ENCODE data around the gene AGRP. TPM values are rescaled to one million over a fixed set of nuclear protein-coding genes. Genes with fewer than 3 reads are reported as not detected.
A peak's percentile ranks its signal among the peaks of the same experiment; 100 is the strongest.

AGRP gene
- total RNA-seq, 4 donors from 2014 or later: not detected

GRCh38 chr16:67459861-67460150 is 23.5 kb downstream of the AGRP start:
- H3K36me3 ChIP-seq: no peaks in the 10 kb centered on the region
- in situ Hi-C loops (cut with MboI; ENCODE audit: low pct_ligation_motif_present in 1 of 4, low pct_unique_long_range_greater_than_20kb in 1 of 4, low sequenced_read_pairs in 3 of 4) (no loop called here), intact Hi-C loops (cut with DNase I; ENCODE audit: low total_unique reads) (no loop called here)
- no peak overlapping the region for H3K4me3 ChIP-seq
- H3K9me3 ChIP-seq: no peaks in the 10 kb centered on the region
- no peak for TF ChIP-seq POLR2A (IDR thresholded peaks at IDR 0.05)
- TF ChIP-seq POLR2AphosphoS5 (IDR thresholded peaks at IDR 0.05): no peak
- TF ChIP-seq EP300 (IDR thresholded peaks at IDR 0.05; ENCODE audit: low read depth): no peak
- no peak for TF ChIP-seq CTCF (IDR thresholded peaks at IDR 0.05)
- H3K4me1 ChIP-seq: peaks cover 78 to 97% (median 91%) of the 10 kb centered on the region in 4 donors
- H3K27me3 ChIP-seq: no peaks in the 10 kb centered on the region
- peak overlapping the region; percentile 85 to 95 (median 94) for H3K27ac ChIP-seq
- DNase-seq: no peak
- 25% methylated on average over 3 of the region's 3 CpGs; no CpG with 5 or more reads in 1 of the 2 donors for WGBS, 2 donors (ENCODE audit: low coverage in 1 of 2)

GRCh38 chr16:67459066-67459860 is 24.1 kb downstream of the AGRP start:
- intact Hi-C loops (cut with DNase I; ENCODE audit: low total_unique reads): no loop called here
- Histone ChIP-seq H3K4me1 (peaks cover 74 to 93% (median 86%) of the 10 kb centered on the region in 4 donors), H3K4me3 (peak overlapping the region in 3 of 4 donors; percentile 20 to 41 (median 29)), H3K27ac (peak overlapping the region; percentile 85 to 95 (median 94)), H3K9me3 (no peaks in the 10 kb centered on the region), H3K36me3 (no peaks in the 10 kb centered on the region), H3K27me3 (no peaks in the 10 kb centered on the region)
- TF ChIP-seq POLR2AphosphoS5 (IDR thresholded peaks at IDR 0.05) (peak; percentile 31 to 85 (median 84)), POLR2A (IDR thresholded peaks at IDR 0.05) (peak; percentile 88), CTCF (IDR thresholded peaks at IDR 0.05) (no peak), EP300 (IDR thresholded peaks at IDR 0.05; ENCODE audit: low read depth) (no peak)
- WGBS, 2 donors (ENCODE audit: low coverage in 1 of 2): 35% methylated on average over 7 of the region's 7 CpGs; no CpG with 5 or more reads in 1 of the 2 donors
- in situ Hi-C loops (cut with MboI; ENCODE audit: low pct_ligation_motif_present in 1 of 4, low pct_unique_long_range_greater_than_20kb in 1 of 4, low sequenced_read_pairs in 3 of 4): no loop called here
- peak; percentile 78 for DNase-seq

DNA sequence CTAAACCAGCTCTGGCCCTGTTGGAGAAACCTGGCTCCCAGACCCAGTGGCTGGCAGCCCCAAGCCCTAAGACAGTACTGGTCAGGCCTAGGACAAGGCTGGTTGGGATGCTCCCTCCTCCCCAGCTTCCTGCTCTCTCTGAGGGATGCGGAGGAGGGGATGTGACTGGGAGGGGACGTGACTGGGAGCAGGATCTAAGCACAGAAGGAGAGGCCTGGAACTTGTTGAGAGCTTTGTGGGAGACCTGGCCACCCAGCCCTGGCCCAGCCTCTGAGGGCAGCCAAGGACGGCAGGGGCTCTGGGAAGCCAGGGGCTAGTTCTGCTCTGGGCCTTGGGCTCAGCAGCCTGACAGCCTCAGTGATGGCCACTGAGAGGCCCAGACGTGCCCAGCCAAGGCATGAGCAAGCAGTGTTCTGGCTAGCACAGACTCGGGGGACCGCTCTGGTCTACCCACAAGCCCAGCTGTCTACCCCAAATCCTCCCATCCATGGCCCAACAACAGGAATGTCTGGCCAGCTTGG is 25.2 kb downstream of the AGRP start:
- peak overlapping the region in 3 of 4 donors; percentile 20 to 41 (median 29) for H3K4me3 ChIP-seq
- intact Hi-C loops (cut with DNase I; ENCODE audit: low total_unique reads) (no loop called here), in situ Hi-C loops (cut with MboI; ENCODE audit: low pct_ligation_motif_present in 1 of 4, low pct_unique_long_range_greater_than_20kb in 1 of 4, low sequenced_read_pairs in 3 of 4) (no loop called here)
- H3K9me3 ChIP-seq: no peaks in the 10 kb centered on the region
- H3K27me3 ChIP-seq: no peaks in the 10 kb centered on the region
- 76% methylated on average over 6 of the region's 6 CpGs; no CpG with 5 or more reads in 1 of the 2 donors for WGBS, 2 donors (ENCODE audit: low coverage in 1 of 2)
- no peak for TF ChIP-seq EP300 (IDR thresholded peaks at IDR 0.05; ENCODE audit: low read depth)
- no peak for TF ChIP-seq CTCF (IDR thresholded peaks at IDR 0.05)
- TF ChIP-seq POLR2A (IDR thresholded peaks at IDR 0.05): no peak
- no peak for TF ChIP-seq POLR2AphosphoS5 (IDR thresholded peaks at IDR 0.05)
- peaks cover 65 to 83% (median 75%) of the 10 kb centered on the region in 4 donors for H3K4me1 ChIP-seq
- DNase-seq: no peak
- H3K36me3 ChIP-seq: peaks cover 0 to under 1% (median 0%) of the 10 kb centered on the region in 4 donors
- H3K27ac ChIP-seq: peak overlapping the region; percentile 85 to 95 (median 94)

- Histone ChIP-seq H3K36me3 (peaks cover 0 to 5% (median 0%) of the 10 kb centered on the region in 4 donors), H3K27me3 (no peaks in the 10 kb centered on the region), H3K4me1 (peaks cover 61 to 83% (median 75%) of the 10 kb centered on the region in 4 donors), H3K4me3 (peak overlapping the region in 1 of 4 donors; percentile 41), H3K9me3 (no peaks in the 10 kb centered on the region), H3K27ac (peak overlapping the region; percentile 85 to 95 (median 94))
- intact Hi-C loops (cut with DNase I; ENCODE audit: low total_unique reads): no loop called here
- no peak for TF ChIP-seq POLR2A (IDR thresholded peaks at IDR 0.05)
- no peak for TF ChIP-seq EP300 (IDR thresholded peaks at IDR 0.05; ENCODE audit: low read depth)
- no peak for TF ChIP-seq CTCF (IDR thresholded peaks at IDR 0.05)
- no peak for TF ChIP-seq POLR2AphosphoS5 (IDR thresholded peaks at IDR 0.05)
- 74% methylated on average over 7 of the region's 7 CpGs; no CpG with 5 or more reads in 1 of the 2 donors for WGBS, 2 donors (ENCODE audit: low coverage in 1 of 2)
- in situ Hi-C loops (cut with MboI; ENCODE audit: low pct_ligation_motif_present in 1 of 4, low pct_unique_long_range_greater_than_20kb in 1 of 4, low sequenced_read_pairs in 3 of 4): no loop called here
- no peak for DNase-seq
Measured at GRCh38 chr16:67457611-67458010, 25.7 kb downstream of the AGRP start.

Measured in transverse colon (tissue), 4 donors.